Colonic mucosa (tissue), 4 donors: ENCODE data around the gene SNPH. TPM values are rescaled to one million over a fixed set of nuclear protein-coding genes. Genes with fewer than 3 reads are reported as not detected.

Experiments
- DNase-seq: peaks from one replicate; pipeline ENCODE4 v3.0.0-alpha.2; 2020
- H3K27ac ChIP-seq: fragments of 200-600 bp; one replicate; pipeline ENCODE4 v1.8.0; 2021
- H3K27me3 ChIP-seq: fragments of 200-600 bp; one replicate; pipeline ENCODE4 v1.8.0; 2021
- H3K36me3 ChIP-seq: fragments of 200-600 bp; one replicate; pipeline ENCODE4 v1.8.0; 2021
- H3K4me1 ChIP-seq: fragments of 200-600 bp; one replicate; pipeline ENCODE4 v1.8.0; 2021; ENCODE audit warnings: mild to moderate bottlenecking
- H3K4me3 ChIP-seq: fragments of 200-600 bp; one replicate; pipeline ENCODE4 v1.8.0; 2021
- H3K9ac ChIP-seq, 2 donors: one replicate each; pipeline ENCODE4 v1.7.0; 2013; ENCODE audit warnings: control low read depth in 2 of 2, low read depth in 2 of 2, low read length in 2 of 2
- H3K9me3 ChIP-seq: fragments of 200-600 bp; one replicate; pipeline ENCODE4 v1.8.0; 2021
- intact Hi-C: fragments of 100-400 bp; cut with DNase I; formaldehyde crosslinking; loops from one replicate; pipeline ENCODE4 v1.14.1; 2022
- total RNA-seq, 2 donors: library from RNA; stranded (reverse); fragmentation: NEBNext Ultra II Directional in 1 of 2; extraction: Animal tissue kit (Norgen Biotek cat#: 25700) in 1 of 2; gene quantifications; one replicate each; pipeline ENCODE4 v1.2.1, GENCODE V29; 2021
- TF ChIP-seq, protein P1 (sequence below): fragments of 200-600 bp; IDR thresholded peaks from one replicate; pipeline ENCODE4 v1.8.0; 2022; ENCODE audit warnings: antibody characterized with exemption, mild to moderate bottlenecking
- donor health status: healthy.
- donor health status: DM: no; HTN: no; CAD: no.
- donor health status: DM: no; HTN: no; CAD: no.

The SNPH gene
- total RNA-seq, 2 donors from 2014 or later: 1.9 to 2.4 TPM

- Histone ChIP-seq H3K4me3 (no peak overlapping the region), H3K27me3 (no peaks in the 10 kb centered on the region), H3K9me3 (no peaks in the 10 kb centered on the region), H3K4me1 (no peaks in the 10 kb centered on the region), H3K27ac (no peak overlapping the region), H3K36me3 (peaks cover 3% of the 10 kb centered on the region), H3K9ac (no peak overlapping the region)
- TF ChIP-seq, protein P1, sequence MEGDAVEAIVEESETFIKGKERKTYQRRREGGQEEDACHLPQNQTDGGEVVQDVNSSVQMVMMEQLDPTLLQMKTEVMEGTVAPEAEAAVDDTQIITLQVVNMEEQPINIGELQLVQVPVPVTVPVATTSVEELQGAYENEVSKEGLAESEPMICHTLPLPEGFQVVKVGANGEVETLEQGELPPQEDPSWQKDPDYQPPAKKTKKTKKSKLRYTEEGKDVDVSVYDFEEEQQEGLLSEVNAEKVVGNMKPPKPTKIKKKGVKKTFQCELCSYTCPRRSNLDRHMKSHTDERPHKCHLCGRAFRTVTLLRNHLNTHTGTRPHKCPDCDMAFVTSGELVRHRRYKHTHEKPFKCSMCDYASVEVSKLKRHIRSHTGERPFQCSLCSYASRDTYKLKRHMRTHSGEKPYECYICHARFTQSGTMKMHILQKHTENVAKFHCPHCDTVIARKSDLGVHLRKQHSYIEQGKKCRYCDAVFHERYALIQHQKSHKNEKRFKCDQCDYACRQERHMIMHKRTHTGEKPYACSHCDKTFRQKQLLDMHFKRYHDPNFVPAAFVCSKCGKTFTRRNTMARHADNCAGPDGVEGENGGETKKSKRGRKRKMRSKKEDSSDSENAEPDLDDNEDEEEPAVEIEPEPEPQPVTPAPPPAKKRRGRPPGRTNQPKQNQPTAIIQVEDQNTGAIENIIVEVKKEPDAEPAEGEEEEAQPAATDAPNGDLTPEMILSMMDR: no peak
- no peak for DNase-seq
- intact Hi-C loops: no loop called here
Measured at GRCh38 chr20:1315804-1316203, 49.7 kb downstream of the SNPH start.

GRCh38 chr20:1317545-1318255 lies 51.6 kb downstream of the SNPH start:
- no peak overlapping the region for H3K4me3 ChIP-seq
- intact Hi-C loops: no loop called here
- DNase-seq: no peak

GRCh38 chr20:1319051-1319450 lies 53.0 kb downstream of the SNPH start:
- TF ChIP-seq, protein P1: no peak
- H3K27ac ChIP-seq: no peak overlapping the region
- H3K4me1 ChIP-seq: no peaks in the 10 kb centered on the region
- H3K36me3 ChIP-seq: no peaks in the 10 kb centered on the region
- no peak overlapping the region for H3K4me3 ChIP-seq
- H3K9me3 ChIP-seq: no peaks in the 10 kb centered on the region
- H3K9ac ChIP-seq: no peak overlapping the region
- intact Hi-C loops: no loop called here
- no peaks in the 10 kb centered on the region for H3K27me3 ChIP-seq
- no peak for DNase-seq

More at GRCh38 chr20:1317545-1318255, 51.6 kb downstream of the SNPH start:
- no peak overlapping the region for H3K9ac ChIP-seq
- no peak overlapping the region for H3K27ac ChIP-seq
- no peaks in the 10 kb centered on the region for H3K4me1 ChIP-seq
- H3K27me3 ChIP-seq: no peaks in the 10 kb centered on the region
- H3K9me3 ChIP-seq: no peaks in the 10 kb centered on the region
- no peaks in the 10 kb centered on the region for H3K36me3 ChIP-seq
- TF ChIP-seq, protein P1: no peak

DNA sequence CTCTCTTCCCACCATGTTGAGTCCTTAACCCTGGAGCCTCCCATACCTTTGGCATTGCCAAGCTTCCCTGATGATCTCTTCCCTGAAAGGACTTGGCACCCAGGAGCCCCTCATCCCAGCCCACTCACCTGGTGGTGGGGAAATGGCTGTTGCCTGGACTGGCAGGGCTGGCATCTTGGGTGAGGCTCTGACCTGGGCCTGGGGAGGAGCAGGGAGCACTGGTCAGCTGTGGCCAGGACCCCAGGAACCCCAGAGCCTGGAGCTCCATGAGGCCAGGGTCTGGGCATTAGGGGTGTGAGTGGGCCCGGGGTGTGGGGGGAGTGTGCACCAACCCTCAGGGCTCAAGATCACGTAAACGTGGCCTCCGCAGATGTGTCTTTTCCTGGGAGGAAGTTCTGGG lies 53.4 kb downstream of the SNPH start:
- Histone ChIP-seq H3K36me3 (no peaks in the 10 kb centered on the region), H3K9me3 (no peaks in the 10 kb centered on the region), H3K9ac (no peak overlapping the region), H3K27me3 (no peaks in the 10 kb centered on the region), H3K27ac (no peak overlapping the region), H3K4me1 (no peaks in the 10 kb centered on the region), H3K4me3 (no peak overlapping the region)
- DNase-seq: no peak
- intact Hi-C loops: no loop called here
- TF ChIP-seq, protein P1: no peak

DNA sequence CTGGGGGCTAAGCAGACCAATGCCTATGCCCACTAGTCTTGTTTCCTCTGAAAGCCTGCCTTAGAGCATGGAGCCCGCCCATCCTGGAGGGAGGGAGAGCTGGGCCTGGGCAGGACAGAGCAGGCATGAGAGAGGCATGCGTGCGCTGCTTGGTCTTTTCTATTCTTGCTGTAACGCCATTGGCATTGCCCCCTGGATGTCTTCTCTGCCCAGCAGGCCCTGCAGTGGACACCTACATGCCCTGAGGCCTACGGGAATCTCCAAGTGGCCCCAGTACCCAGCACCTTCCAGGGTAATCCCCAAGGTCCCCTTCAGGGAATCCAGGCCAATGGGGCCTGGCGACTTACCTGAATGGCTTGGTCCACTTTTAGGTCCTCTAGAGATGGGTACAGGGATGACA lies 53.9 kb downstream of the SNPH start:
- DNase-seq: no peak
- no peak overlapping the region for H3K27ac ChIP-seq
- no peak overlapping the region for H3K9ac ChIP-seq
- no peak overlapping the region for H3K4me3 ChIP-seq
- H3K27me3 ChIP-seq: no peaks in the 10 kb centered on the region
- H3K9me3 ChIP-seq: no peaks in the 10 kb centered on the region
- TF ChIP-seq, protein P1: no peak
- H3K36me3 ChIP-seq: no peaks in the 10 kb centered on the region
- H3K4me1 ChIP-seq: no peaks in the 10 kb centered on the region
- intact Hi-C loops: loop anchor here (5.0 kb wide), 1 partner anchor 147 kb away; the partner anchor contains the start of gene NSFL1C
